Ovary (tissue), 3 donors: ENCODE results near the gene NRXN3.

Experiments used
- EP300 ChIP-seq: sonication (generic); formaldehyde crosslinking; IDR thresholded peaks from one replicate; pipeline ENCODE4 v1.6.1; 2017; ENCODE audit warnings: antibody characterized with exemption
- POLR2A ChIP-seq: fragments of 450-650 bp; IDR thresholded peaks from one replicate; pipeline ENCODE4 v1.6.1; 2017; ENCODE audit warnings: antibody characterized with exemption, mild to moderate bottlenecking, moderate library complexity
- TF ChIP-seq, protein P1 (sequence below), 3 donors: fragments of 450-650 bp in 2 of 3; fragments of 200-600 bp in 1 of 3; IDR thresholded peaks; one replicate each; pipeline versions ENCODE4 v1.5.1 to v1.8.0; 2016 to 2022; ENCODE audit warnings: antibody characterized with exemption in 3 of 3, mild to moderate bottlenecking in 1 of 3
- donor health status: DM: no; HTN: no; CAD: no.

DNA sequence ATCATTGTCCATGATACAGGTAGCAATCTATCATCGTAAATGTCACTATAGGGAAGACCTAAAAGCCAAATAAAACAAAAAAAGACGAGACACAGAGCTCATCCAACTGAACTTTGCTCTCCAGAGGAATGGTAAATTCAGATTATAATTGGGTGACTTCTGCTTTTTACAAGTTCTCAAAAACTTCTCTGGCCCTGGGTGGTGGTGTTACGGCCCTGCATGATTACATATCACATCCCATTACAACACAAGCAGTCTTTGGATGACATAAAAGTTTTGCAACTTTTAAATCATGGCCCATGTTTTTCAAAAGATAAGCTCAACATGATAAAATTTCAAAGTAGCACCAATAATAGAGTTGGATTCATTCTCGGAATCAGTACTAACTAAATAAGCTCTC is 1741.6 kb downstream of the NRXN3 start:
- TF ChIP-seq, protein P1, sequence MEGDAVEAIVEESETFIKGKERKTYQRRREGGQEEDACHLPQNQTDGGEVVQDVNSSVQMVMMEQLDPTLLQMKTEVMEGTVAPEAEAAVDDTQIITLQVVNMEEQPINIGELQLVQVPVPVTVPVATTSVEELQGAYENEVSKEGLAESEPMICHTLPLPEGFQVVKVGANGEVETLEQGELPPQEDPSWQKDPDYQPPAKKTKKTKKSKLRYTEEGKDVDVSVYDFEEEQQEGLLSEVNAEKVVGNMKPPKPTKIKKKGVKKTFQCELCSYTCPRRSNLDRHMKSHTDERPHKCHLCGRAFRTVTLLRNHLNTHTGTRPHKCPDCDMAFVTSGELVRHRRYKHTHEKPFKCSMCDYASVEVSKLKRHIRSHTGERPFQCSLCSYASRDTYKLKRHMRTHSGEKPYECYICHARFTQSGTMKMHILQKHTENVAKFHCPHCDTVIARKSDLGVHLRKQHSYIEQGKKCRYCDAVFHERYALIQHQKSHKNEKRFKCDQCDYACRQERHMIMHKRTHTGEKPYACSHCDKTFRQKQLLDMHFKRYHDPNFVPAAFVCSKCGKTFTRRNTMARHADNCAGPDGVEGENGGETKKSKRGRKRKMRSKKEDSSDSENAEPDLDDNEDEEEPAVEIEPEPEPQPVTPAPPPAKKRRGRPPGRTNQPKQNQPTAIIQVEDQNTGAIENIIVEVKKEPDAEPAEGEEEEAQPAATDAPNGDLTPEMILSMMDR (IDR thresholded peaks at IDR 0.05) = no peak
- TF ChIP-seq POLR2A = no peak
- TF ChIP-seq EP300 = no peak
